Liver (tissue), 9 donors: ENCODE results near the gene MAPK8IP3. TPM values are rescaled to one million over a fixed set of nuclear protein-coding genes. Genes with fewer than 3 reads are reported as not detected.

ENCODE experiments used
- DNase-seq: peaks from one replicate; pipeline ENCODE4 v3.0.0-alpha.2; 2017; ENCODE audit warnings: low spot score
- H3K27ac ChIP-seq, 2 donors: one replicate each; pipeline ENCODE4 v1.7.0; 2013; ENCODE audit warnings: inconsistent platforms in 2 of 2, low read length in 2 of 2, control low read depth in 1 of 2, low read depth in 1 of 2, mild to moderate bottlenecking in 1 of 2
- H3K27me3 ChIP-seq, 4 donors: one replicate each; pipeline versions ENCODE4 v1.6.1 to v1.7.0; 2013; ENCODE audit warnings: low read length in 3 of 4, inconsistent platforms in 1 of 4, mild to moderate bottlenecking in 1 of 4, moderate library complexity in 1 of 4; ENCODE audit not compliant: control insufficient read depth in 4 of 4, insufficient read depth in 4 of 4
- H3K36me3 ChIP-seq, 4 donors: one replicate each; pipeline versions ENCODE4 v1.6.1 to v1.7.0; 2013; ENCODE audit warnings: low read length in 3 of 4, mild to moderate bottlenecking in 3 of 4, low read depth in 1 of 4, moderate library complexity in 1 of 4; ENCODE audit not compliant: control insufficient read depth in 4 of 4, insufficient read depth in 3 of 4
- H3K4me1 ChIP-seq, 4 donors: one replicate each; pipeline versions ENCODE4 v1.6.1 to v1.7.0; 2013; ENCODE audit warnings: low read length in 3 of 4, mild to moderate bottlenecking in 3 of 4, moderate library complexity in 1 of 4; ENCODE audit not compliant: control insufficient read depth in 4 of 4, insufficient read depth in 4 of 4
- H3K4me3 ChIP-seq, 3 donors: one replicate each; pipeline versions ENCODE4 v1.6.1 to v1.7.0; 2013; ENCODE audit warnings: low read length in 3 of 3, control low read depth in 1 of 3, low read depth in 1 of 3, mild to moderate bottlenecking in 1 of 3
- H3K9ac ChIP-seq, 2 donors: one replicate each; pipeline ENCODE4 v1.7.0; 2013; ENCODE audit warnings: low read length in 2 of 2, mild to moderate bottlenecking in 2 of 2, moderate library complexity in 2 of 2, control low read depth in 1 of 2, low read depth in 1 of 2
- H3K9me3 ChIP-seq, 4 donors: one replicate each; pipeline versions ENCODE4 v1.6.1 to v1.7.0; 2013; ENCODE audit warnings: low read length in 3 of 4; ENCODE audit not compliant: control insufficient read depth in 4 of 4
- ATF3 ChIP-seq: IDR thresholded peaks from 2 replicates; pipeline ENCODE4 v1.6.1; 2016; ENCODE audit warnings: antibody characterized with exemption
- CTCF ChIP-seq: fragments of 150-350 bp; IDR thresholded peaks from 2 replicates; pipeline ENCODE4 v1.5.1; 2017; ENCODE audit warnings: improper control_type of control experiment, low read depth, low read length; ENCODE audit not compliant: missing input control
- EGR1 ChIP-seq, 2 donors: IDR thresholded peaks; 2 replicates each; pipeline ENCODE4 v1.6.1; 2016 to 2018; ENCODE audit warnings: antibody characterized with exemption in 2 of 2, low read depth in 2 of 2
- FOXA2 ChIP-seq: IDR thresholded peaks from 2 replicates; pipeline ENCODE4 v1.6.1; 2016; ENCODE audit warnings: antibody characterized with exemption
- GABPA ChIP-seq, 2 donors: IDR thresholded peaks in 1 of 2; conservative IDR thresholded peaks in 1 of 2; 2 replicates each; pipeline ENCODE4 v1.6.1; 2016; ENCODE audit warnings: antibody characterized with exemption in 2 of 2, mild to moderate bottlenecking in 1 of 2, moderate library complexity in 1 of 2
- HNF4A ChIP-seq, 2 donors: conservative IDR thresholded peaks; 2 replicates each; pipeline ENCODE4 v1.6.1; 2016; ENCODE audit warnings: antibody characterized with exemption in 2 of 2, mild to moderate bottlenecking in 2 of 2
- HNF4G ChIP-seq: IDR thresholded peaks from 2 replicates; pipeline ENCODE4 v1.6.1; 2016; ENCODE audit warnings: antibody characterized with exemption
- JUND ChIP-seq, 2 donors: IDR thresholded peaks; 2 replicates each; pipeline ENCODE4 v1.6.1; 2016; ENCODE audit warnings: antibody characterized with exemption in 2 of 2
- MAX ChIP-seq: IDR thresholded peaks from 2 replicates; pipeline ENCODE4 v1.6.1; 2016; ENCODE audit warnings: antibody characterized with exemption
- NR2F2 ChIP-seq: IDR thresholded peaks from 2 replicates; pipeline ENCODE4 v1.6.1; 2016; ENCODE audit warnings: antibody characterized with exemption
- RAD21 ChIP-seq, 2 donors: IDR thresholded peaks; 2 replicates each; pipeline ENCODE4 v1.6.1; 2016; ENCODE audit warnings: antibody characterized with exemption in 2 of 2, mild to moderate bottlenecking in 2 of 2
- REST ChIP-seq: IDR thresholded peaks from 2 replicates; pipeline ENCODE4 v1.6.1; 2016; ENCODE audit warnings: antibody characterized with exemption, mild to moderate bottlenecking
- RXRA ChIP-seq, 2 donors: IDR thresholded peaks; 2 replicates each; pipeline ENCODE4 v1.6.1; 2017 to 2018; ENCODE audit warnings: antibody characterized with exemption in 2 of 2, mild to moderate bottlenecking in 1 of 2
- SP1 ChIP-seq: IDR thresholded peaks from 2 replicates; pipeline ENCODE4 v1.6.1; 2018; ENCODE audit warnings: antibody characterized with exemption, mild to moderate bottlenecking
- YY1 ChIP-seq: IDR thresholded peaks from 2 replicates; pipeline ENCODE4 v1.6.1; 2016; ENCODE audit warnings: antibody characterized with exemption, mild to moderate bottlenecking
- ZBTB33 ChIP-seq: IDR thresholded peaks from 2 replicates; pipeline ENCODE4 v1.6.1; 2016; ENCODE audit warnings: antibody characterized with exemption
- WGBS: extraction: QIAGEN DNeasy Blood & Tissue Kit; methylation state at CpG from one replicate; pipeline ENCODE4 v1.1.7; 2013; 5-methylcytosine and 5-hydroxymethylcytosine counted together
- polyA plus RNA-seq, 2 donors: library from polyadenylated mRNA; stranded (reverse) in 1 of 2; unstranded in 1 of 2; fragments of 200-250 nt in 1 of 2; fragments of >200 nt in 1 of 2; fragmentation: Nextera tagmentation in 1 of 2; extraction: Ambion mirVana in 1 of 2; gene quantifications; one replicate each; pipeline versions ENCODE4 v1.2.1 to v1.2.3, GENCODE V29; 2013 to 2015
- total RNA-seq, 2 donors: library from RNA; depleted of rRNA; stranded (reverse); fragments of >200 nt; gene quantifications; one replicate each; pipeline ENCODE4 v1.2.3, GENCODE V29; 2014
- donor health status: healthy.
- donor health status: healthy.
- donor health status: healthy.
- donor health status: healthy.
- donor health status: healthy.

The MAPK8IP3 gene
- total and polyA plus RNA-seq, 4 donors: 4.1 to 43.0 (median 9.3) TPM

- TF ChIP-seq REST: no peak
- no peak for TF ChIP-seq ATF3
- TF ChIP-seq YY1: no peak
- no peak for TF ChIP-seq JUND (IDR thresholded peaks at IDR 0.05)
- TF ChIP-seq NR2F2: no peak
- TF ChIP-seq HNF4A (conservative IDR thresholded peaks at IDR 0.05): no peak
- no peak for TF ChIP-seq FOXA2
Observed at GRCh38 chr16:1788708-1789100, 82.7 kb downstream of the MAPK8IP3 start (continued).

- 85% methylated on average over 25 of the region's 25 CpGs for WGBS
- H3K27me3 ChIP-seq: no peaks in the 10 kb centered on the region
- no peak for DNase-seq
Observed at GRCh38 chr16:1789643-1790045, 83.6 kb downstream of the MAPK8IP3 start.

GRCh38 chr16:1790261-1790610 lies 84.2 kb downstream of the MAPK8IP3 start:
- Histone ChIP-seq H3K36me3 (peaks cover 0 to 34% (median 5%) of the 10 kb centered on the region in 4 donors), H3K4me3 (no peak overlapping the region), H3K27me3 (no peaks in the 10 kb centered on the region), H3K4me1 (peaks cover 20 to 73% (median 51%) of the 10 kb centered on the region in 4 donors), H3K27ac (no peak overlapping the region), H3K9ac (no peak overlapping the region), H3K9me3 (no peaks in the 10 kb centered on the region)
- DNase-seq: no peak
- 91% methylated on average over 15 of the region's 15 CpGs for WGBS
- TF ChIP-seq ZBTB33 (no peak), SP1 (no peak), REST (no peak), HNF4A (conservative IDR thresholded peaks at IDR 0.05) (no peak), CTCF (no peak), HNF4G (no peak)

More at GRCh38 chr16:1789643-1790045, 83.6 kb downstream of the MAPK8IP3 start:
- H3K36me3 ChIP-seq: peaks cover 0 to 34% (median 5%) of the 10 kb centered on the region in 4 donors
- no peak for TF ChIP-seq RXRA (IDR thresholded peaks at IDR 0.05)
- TF ChIP-seq ATF3: no peak
- no peak for TF ChIP-seq GABPA (IDR thresholded peaks at IDR 0.05 in 1 of 2, conservative IDR thresholded peaks at IDR 0.05 in 1 of 2)
- TF ChIP-seq EGR1 (IDR thresholded peaks at IDR 0.05; ENCODE audit: low read depth in 2 of 2): no peak
- TF ChIP-seq RAD21 (IDR thresholded peaks at IDR 0.05): no peak
- TF ChIP-seq HNF4G: no peak
- TF ChIP-seq FOXA2: no peak
- no peak for TF ChIP-seq SP1
- no peak for TF ChIP-seq MAX
- no peak overlapping the region for H3K4me3 ChIP-seq
- H3K9ac ChIP-seq: no peak overlapping the region
- no peak overlapping the region for H3K27ac ChIP-seq
- peaks cover 15 to 73% (median 48%) of the 10 kb centered on the region in 4 donors for H3K4me1 ChIP-seq
- no peaks in the 10 kb centered on the region for H3K9me3 ChIP-seq
